Sigmoid colon (tissue), 4 donors: ENCODE data around the gene OSMR.
A peak's percentile ranks its signal among the peaks of the same experiment; 100 is the strongest.

ENCODE experiments used
- EP300 ChIP-seq, 4 donors: sonication (generic); formaldehyde crosslinking; IDR thresholded peaks; one replicate each; pipeline ENCODE4 v1.6.1; 2017; ENCODE audit warnings: antibody characterized with exemption in 4 of 4
- POLR2AphosphoS5 ChIP-seq, 4 donors: sonication (generic); formaldehyde crosslinking; IDR thresholded peaks; one replicate each; pipeline ENCODE4 v1.6.1; 2017; ENCODE audit warnings: antibody characterized with exemption in 4 of 4
- TF ChIP-seq, protein P1 (sequence below), 4 experiments: fragments of 450-650 bp in 3 of 4; fragments of 200-600 bp in 1 of 4; IDR thresholded peaks; one replicate each; pipeline ENCODE4 v1.5.1; 2016 to 2019; ENCODE audit warnings: antibody characterized with exemption in 4 of 4, mild to moderate bottlenecking in 3 of 4, moderate library complexity in 2 of 4

- TF ChIP-seq, protein P1, sequence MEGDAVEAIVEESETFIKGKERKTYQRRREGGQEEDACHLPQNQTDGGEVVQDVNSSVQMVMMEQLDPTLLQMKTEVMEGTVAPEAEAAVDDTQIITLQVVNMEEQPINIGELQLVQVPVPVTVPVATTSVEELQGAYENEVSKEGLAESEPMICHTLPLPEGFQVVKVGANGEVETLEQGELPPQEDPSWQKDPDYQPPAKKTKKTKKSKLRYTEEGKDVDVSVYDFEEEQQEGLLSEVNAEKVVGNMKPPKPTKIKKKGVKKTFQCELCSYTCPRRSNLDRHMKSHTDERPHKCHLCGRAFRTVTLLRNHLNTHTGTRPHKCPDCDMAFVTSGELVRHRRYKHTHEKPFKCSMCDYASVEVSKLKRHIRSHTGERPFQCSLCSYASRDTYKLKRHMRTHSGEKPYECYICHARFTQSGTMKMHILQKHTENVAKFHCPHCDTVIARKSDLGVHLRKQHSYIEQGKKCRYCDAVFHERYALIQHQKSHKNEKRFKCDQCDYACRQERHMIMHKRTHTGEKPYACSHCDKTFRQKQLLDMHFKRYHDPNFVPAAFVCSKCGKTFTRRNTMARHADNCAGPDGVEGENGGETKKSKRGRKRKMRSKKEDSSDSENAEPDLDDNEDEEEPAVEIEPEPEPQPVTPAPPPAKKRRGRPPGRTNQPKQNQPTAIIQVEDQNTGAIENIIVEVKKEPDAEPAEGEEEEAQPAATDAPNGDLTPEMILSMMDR (IDR thresholded peaks at IDR 0.05): no peak
- TF ChIP-seq EP300 (IDR thresholded peaks at IDR 0.05): no peak
- TF ChIP-seq POLR2AphosphoS5 (IDR thresholded peaks at IDR 0.05): peak in 2 of 4 donors; percentile 4 to 69
Observed at GRCh38 chr5:38871790-38872551, 26.2 kb downstream of the OSMR start.
